ENCODE measurements around the gene ACTR6.

The ACTR6 gene

DNA sequence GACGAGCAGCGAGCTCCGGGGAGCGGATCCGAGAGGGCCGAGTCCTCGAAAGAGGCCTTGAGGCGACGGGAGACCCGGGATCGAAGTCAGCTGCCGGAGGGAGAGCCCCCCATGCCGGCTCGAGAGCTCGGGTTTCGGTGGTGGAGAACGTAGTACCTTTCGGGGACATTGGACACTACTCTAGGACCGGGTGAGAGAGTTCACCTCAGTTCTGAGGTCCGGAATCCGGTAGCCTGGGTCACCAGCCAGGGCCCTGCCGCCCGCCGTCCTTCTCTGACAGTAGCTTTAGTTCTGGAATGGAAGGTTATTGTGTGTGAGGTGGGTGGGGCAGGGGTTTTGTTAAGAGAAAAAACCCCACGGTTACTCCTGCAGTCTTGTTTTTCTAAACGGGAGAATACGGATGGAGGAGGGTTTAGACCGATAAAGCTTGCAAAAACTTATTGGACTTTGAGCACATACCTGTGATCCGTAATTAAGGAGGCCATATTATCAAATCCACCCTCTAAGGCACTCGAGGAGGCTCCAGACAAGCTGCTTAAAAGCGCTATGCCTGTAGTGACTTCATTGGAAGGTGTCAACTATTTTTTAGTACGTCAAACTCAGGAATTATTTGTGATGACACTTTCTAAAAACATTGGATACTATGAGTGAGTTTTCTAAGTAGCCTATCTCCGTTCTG, 67.1 kb downstream of the ACTR6 start:
- peak; percentile 41 for DNase-seq (ENCODE audit: low read depth)

DNA sequence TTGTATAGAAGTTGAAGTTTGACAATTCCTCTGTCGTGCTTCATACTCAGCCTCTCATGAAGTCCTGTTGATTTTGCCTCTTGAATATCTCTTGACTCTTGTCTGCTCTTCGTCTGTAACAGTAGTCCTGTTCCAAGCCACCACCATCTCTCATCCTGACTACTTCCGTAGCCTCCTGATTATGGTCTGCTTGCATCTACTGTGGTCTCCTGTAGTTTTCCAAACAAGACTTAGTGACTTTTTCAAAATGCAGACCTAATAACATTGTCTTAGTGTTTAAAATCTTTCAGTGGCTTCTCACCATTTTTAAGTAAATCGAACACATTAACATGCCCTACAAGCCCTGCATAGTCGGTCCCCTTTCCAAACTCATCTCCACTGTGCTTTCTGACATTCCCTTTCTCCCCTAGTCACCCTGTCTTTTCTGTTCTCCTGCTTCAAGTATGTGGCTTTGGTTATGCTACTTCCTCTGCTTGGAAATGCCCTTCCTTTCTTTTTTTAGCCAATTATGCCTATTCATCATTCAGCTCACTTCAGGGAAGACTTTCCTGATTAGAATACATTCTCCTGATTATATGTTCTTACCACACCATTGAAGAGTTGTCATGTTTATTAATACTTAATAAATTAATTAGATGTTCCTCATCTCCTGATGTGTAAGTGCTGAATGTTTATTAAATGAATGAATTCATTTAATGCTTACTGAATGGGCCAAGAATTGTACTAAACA, 68.4 kb downstream of the ACTR6 start:
- peak; percentile 17 for DNase-seq (ENCODE audit: low read depth)

DNA sequence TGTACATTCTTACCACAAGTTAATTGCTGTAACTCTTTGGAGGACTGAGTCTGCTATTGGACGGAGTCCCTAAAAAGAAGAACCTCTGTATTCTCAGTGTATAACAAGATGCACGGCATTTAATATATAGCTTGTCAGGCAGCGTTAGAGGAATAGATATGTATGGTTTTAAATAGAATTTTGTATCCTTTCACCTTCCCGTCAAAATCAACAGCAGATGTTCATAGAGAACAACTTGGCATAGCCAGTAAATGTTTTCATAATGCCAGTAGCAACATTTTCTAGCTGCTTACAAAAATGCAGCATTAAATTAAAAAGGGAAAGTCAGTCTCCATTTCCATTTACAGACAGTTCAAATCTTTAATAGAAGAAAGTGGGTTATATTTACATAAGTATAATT, 73.2 kb downstream of the ACTR6 start:
- no peak for DNase-seq (ENCODE audit: low read depth)
